ENCODE results near the gene ASAP2. TPM values are rescaled to one million over a fixed set of nuclear protein-coding genes. Genes with fewer than 3 reads are reported as not detected.
A peak's percentile ranks its signal among the peaks of the same experiment; 100 is the strongest.

ASAP2 gene
- polyA plus RNA-seq, 3 donors = 55.9 to 63.0 (median 57.7) TPM

GRCh38 chr2:9416962-9417316 is 210.3 kb downstream of the ASAP2 start:
- DNase-seq (ENCODE audit: extremely low read depth in 1 of 11, low read depth in 9 of 11, low spot score in 4 of 11) = no peak

GRCh38 chr2:9417725-9418124 is 211.1 kb downstream of the ASAP2 start:
- peak in 1 of 11 donors; percentile 7 for DNase-seq (ENCODE audit: extremely low read depth in 1 of 11, low read depth in 9 of 11, low spot score in 4 of 11)

- no peak for DNase-seq (ENCODE audit: extremely low read depth in 1 of 11, low read depth in 9 of 11, low spot score in 4 of 11)
Measured at GRCh38 chr2:9418746-9419145, 212.1 kb downstream of the ASAP2 start.

GRCh38 chr2:9419541-9419940 is 212.9 kb downstream of the ASAP2 start:
- no peak for DNase-seq (ENCODE audit: extremely low read depth in 1 of 11, low read depth in 9 of 11, low spot score in 4 of 11)

GRCh38 chr2:9420495-9420894 is 213.9 kb downstream of the ASAP2 start:
- no peak for DNase-seq (ENCODE audit: extremely low read depth in 1 of 11, low read depth in 9 of 11, low spot score in 4 of 11)

- DNase-seq (ENCODE audit: extremely low read depth in 1 of 11, low read depth in 9 of 11, low spot score in 4 of 11) = peak in 2 of 11 donors; percentile 7 to 12
Measured at GRCh38 chr2:9422321-9423099, 215.9 kb downstream of the ASAP2 start.

GRCh38 chr2:9423100-9423921 is 216.7 kb downstream of the ASAP2 start, which contains the start of the genes CPSF3 and ITGB1BP1:
Gene CPSF3 (plus strand): TSS chr2:9423654. CDS start chr2:9423774, 120 bp downstream.
Gene ITGB1BP1 (minus strand): TSS chr2:9423528. CDS start chr2:9418697, 4,831 bp downstream.
- peak; percentile 95 to 99 (median 97) for DNase-seq (ENCODE audit: extremely low read depth in 1 of 11, low read depth in 9 of 11, low spot score in 4 of 11)

GRCh38 chr2:9423922-9424272 is 217.3 kb downstream of the ASAP2 start:
- peak in 1 of 11 donors; percentile 21 for DNase-seq (ENCODE audit: extremely low read depth in 1 of 11, low read depth in 9 of 11, low spot score in 4 of 11)

GRCh38 chr2:9424447-9425164 is 218.0 kb downstream of the ASAP2 start:
- no peak for DNase-seq (ENCODE audit: extremely low read depth in 1 of 11, low read depth in 9 of 11, low spot score in 4 of 11)

GRCh38 chr2:9428965-9429577 is 222.5 kb downstream of the ASAP2 start:
- DNase-seq (ENCODE audit: extremely low read depth in 1 of 11, low read depth in 9 of 11, low spot score in 4 of 11) = no peak

GRCh38 chr2:9430316-9431293 is 224.0 kb downstream of the ASAP2 start:
- no peak for DNase-seq (ENCODE audit: extremely low read depth in 1 of 11, low read depth in 9 of 11, low spot score in 4 of 11)

- no peak for DNase-seq (ENCODE audit: extremely low read depth in 1 of 11, low read depth in 9 of 11, low spot score in 4 of 11)
Measured at GRCh38 chr2:9434489-9434888, 227.9 kb downstream of the ASAP2 start.

- no peak for DNase-seq (ENCODE audit: extremely low read depth in 1 of 11, low read depth in 9 of 11, low spot score in 4 of 11)
Measured at GRCh38 chr2:9439536-9439935, 232.9 kb downstream of the ASAP2 start.

- no peak for DNase-seq (ENCODE audit: extremely low read depth in 1 of 11, low read depth in 9 of 11, low spot score in 4 of 11)
Measured at GRCh38 chr2:9440058-9440727, 233.6 kb downstream of the ASAP2 start.

- DNase-seq (ENCODE audit: extremely low read depth in 1 of 11, low read depth in 9 of 11, low spot score in 4 of 11) = no peak
Measured at GRCh38 chr2:9441556-9441955, 234.9 kb downstream of the ASAP2 start.

GRCh38 chr2:9443526-9443925 is 236.9 kb downstream of the ASAP2 start:
- DNase-seq (ENCODE audit: extremely low read depth in 1 of 11, low read depth in 9 of 11, low spot score in 4 of 11) = no peak

- DNase-seq (ENCODE audit: extremely low read depth in 1 of 11, low read depth in 9 of 11, low spot score in 4 of 11) = no peak
Measured at GRCh38 chr2:9445089-9445488, 238.5 kb downstream of the ASAP2 start.

- no peak for DNase-seq (ENCODE audit: extremely low read depth in 1 of 11, low read depth in 9 of 11, low spot score in 4 of 11)
Measured at GRCh38 chr2:9451231-9451630, 244.6 kb downstream of the ASAP2 start.

All from renal cortex interstitium (tissue), 11 donors.